Activated effector memory CD4-positive, alpha-beta T cell treated with Interleukin-2 at 50 U/mL for 16 hours (primary cell): Measurements from ENCODE around the gene ZNF17.

Experiments used
- DNase-seq: peaks from one replicate; pipeline ENCODE4 v3.0.0-alpha.2; 2020

Gene ZNF17

GRCh38 chr19:57434386-57435061, 23.6 kb downstream of the ZNF17 start:
- DNase-seq: no peak

DNA sequence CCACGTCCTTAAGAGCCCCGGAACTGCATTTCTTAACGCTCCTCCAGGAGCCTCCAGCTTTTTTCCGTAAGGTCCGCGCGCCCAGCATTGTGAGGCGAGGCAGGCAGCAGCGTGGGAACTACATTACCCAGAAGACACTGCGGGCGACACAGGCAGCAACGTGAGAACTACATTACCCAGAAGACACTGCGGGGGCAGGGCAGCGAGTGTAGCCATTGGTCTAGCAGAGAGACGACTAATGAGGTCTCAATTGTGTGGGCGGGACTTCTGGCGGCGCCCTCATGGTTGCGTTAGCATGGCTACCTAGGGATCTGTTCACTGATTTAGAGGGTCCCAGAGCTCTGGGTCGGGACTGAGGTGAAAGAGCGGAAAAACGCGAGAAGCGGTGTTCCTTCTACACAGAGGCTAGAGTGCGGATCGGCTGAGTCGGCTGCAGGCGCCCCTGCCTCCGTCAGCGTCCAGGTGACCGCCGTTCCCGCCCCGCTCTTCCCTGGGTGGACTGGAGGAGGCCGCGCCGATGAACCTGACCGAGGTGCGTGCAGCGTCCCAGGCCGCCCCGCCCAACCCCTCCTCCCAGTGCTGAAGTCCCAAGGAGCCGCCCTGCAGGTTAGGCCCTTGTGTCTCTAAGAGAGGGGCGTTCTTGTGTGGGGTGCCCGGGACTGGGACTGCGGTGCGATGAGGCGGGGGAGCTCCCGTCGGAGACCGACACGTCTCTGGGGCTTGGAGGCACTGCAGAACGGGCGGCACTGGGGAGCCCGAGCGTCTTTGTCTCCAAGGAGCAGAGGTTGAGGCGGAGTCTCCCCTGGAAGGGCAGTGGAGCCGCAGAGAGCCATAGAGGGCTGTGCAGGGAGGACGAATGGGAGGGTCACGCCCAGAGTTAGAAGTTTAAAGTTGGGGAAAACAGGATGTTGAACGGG, 24.4 kb downstream of the ZNF17 start, which contains the start of gene ZNF749:
TSS of gene ZNF749 (plus strand) at position 264 of the 917 bp plus-strand sequence. CDS start at position 518, 254 bp downstream.
- DNase-seq: peak; percentile 94

DNA sequence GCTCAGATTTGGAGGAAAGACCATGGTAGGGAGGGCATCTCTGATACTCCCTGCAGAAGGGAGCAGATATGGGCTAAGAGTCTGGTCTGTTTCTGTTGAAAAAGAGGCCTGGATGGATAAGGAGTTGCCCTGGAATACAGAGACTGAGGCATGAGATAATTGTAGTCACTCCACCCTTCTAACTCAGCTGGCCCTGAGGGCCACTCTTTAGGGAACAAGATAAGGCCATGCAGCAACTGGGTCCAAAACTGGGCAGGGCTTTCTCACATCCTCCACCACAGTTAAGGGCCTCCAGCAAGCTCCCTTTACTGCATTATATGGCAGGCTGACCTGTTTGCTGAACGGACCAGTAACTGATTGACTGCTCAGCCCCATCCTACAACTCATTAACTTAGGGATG, 25.5 kb downstream of the ZNF17 start:
- DNase-seq: no peak

DNA sequence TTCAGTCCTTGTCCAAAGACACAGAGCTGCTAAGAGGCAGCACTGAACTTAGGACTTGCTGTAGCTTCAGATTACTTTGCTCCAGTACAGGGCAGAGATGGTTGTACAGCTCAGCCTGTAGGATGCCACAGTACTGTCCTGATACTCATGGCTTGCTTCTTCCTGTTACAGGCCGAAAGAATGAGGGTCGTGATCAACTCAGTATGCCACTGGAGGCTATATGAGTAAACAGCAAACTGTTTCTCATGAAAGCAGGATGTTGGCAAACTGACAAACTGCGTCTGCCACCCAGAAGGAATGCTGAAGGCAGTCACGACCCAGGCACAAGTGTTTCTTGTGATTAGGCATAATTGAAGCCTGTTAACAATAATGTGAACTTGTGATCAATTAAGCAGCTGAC, 27.0 kb downstream of the ZNF17 start:
- DNase-seq: no peak

DNA sequence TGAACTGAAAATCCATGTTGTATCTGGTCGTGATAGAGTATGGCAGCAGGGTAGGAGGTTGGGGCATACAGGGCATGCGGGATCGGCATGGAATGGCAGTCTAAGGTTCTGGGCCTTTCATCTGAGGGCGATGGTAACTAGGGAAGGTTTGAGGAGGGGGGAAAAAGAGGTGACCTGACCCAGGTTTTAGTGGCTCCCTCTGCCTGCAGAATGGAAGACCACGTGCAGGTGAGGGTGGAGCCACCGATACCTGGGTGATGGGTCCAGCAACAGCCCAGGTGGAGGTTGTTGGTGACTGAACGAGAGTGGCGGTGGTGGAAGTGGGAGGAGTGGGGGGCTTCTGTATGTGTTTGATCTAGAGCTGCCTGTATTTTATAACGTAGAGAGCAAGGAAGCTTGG, 28.0 kb downstream of the ZNF17 start:
- DNase-seq: no peak

DNA sequence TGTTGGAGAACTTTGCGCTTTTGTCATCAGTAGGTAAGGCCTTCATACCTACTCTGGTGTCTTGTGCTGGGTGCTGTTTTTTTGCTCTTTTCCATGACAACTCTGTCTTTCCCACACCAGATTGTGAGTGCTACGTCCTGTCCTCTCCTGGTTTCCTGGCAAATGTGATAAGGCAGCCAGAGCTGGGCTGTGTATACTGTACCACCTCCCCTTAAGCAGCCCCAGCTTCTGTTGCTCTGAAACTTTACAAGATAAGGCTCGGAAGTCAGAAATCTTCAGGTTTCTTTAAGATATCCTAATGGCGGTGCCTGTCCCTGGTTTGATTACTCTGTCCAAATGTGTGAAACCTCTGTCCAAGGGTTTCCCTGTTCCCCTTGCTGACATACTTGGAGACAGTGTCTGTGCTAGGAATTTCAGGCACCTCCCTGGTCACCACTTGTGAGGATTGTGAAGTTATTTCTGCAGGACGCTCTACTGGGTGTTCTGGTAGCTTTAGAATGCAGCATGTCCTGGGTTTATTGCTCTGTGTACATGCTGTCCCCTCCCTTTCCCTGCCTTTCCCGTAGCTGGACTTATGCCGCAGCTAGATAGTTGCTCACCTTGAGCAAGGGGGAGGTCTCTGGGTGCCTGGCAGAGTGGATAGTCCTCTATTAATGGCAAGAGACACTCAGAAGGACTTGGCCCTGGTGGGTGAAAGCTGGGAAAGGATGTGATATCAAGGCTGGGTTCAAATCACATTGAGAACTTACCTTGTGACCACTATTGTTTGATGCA, 31.2 kb downstream of the ZNF17 start:
- DNase-seq: no peak

GRCh38 chr19:57443121-57443696, 32.2 kb downstream of the ZNF17 start:
- DNase-seq: no peak

DNA sequence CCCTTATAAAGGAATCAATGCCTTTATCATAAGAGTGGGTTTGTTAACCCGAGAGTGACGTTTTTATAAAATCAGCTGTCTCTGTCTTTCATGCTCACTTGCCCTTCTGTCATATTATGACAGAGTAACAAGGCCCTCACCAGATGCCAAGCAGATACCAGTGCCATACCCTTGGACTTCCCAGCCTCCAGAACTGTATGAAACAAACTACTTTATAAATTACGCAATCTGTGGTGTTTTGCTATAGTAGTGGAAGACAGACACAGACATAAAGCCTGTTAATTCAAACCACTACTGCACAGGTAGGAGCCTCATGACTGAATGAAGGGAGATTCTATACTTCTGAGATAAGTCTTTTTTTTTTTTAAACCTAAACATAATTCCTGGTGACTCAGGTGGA, 41.3 kb downstream of the ZNF17 start:
- no peak for DNase-seq

DNA sequence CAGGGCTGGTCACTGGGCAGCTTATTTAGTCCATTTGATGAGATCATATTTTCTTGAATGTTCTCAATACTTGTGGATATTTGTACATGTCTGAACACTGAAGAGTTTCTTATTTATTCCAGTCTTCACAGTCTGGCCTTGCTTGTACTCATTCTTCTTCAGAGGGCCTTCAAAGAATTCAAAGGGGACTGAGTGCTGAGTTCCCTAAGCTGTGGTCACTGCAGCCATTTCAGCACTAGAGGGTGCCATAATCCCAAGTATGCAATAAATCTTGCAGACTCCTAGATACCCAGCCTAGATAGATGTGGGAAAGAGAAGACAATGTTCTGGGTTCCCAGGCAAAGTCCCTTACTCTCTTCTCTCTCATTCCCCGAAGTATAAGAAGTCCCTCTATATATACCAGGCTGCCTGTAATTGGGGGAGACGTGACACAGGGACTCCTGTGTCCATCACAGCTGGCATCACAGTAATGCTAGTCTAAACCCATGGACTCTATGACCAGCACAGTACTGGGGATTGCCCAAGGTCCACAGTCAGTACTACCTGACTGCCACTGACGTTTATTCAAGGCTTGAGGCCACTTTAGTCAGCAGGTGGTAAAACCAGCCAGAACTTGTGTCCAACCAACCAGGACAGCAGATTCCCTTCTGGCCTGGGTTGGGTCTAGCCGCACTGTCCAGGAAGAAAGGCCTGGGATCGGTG, 54.9 kb downstream of the ZNF17 start:
- no peak for DNase-seq

DNA sequence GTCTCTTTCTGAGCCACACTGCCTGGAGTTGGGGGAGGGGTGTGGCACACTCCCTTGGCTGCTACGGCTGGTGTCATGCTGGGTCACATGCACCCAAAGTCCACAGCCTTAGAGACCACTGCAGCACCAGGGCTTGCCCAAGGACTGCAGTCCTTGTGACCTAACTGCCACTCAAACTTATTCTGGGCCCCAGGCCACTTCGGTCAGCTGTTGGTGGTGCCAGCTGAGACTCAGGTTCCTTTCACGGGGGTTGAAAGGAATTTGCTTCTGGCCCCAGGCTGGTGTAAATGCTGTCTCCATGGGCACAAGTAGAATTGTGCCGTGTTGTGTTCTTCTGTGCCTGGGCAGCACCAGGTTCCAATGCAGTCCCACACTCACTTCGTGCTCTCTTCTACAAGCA, 55.5 kb downstream of the ZNF17 start:
- DNase-seq: no peak
